GM12892 (cell line): ENCODE data around the gene WNK3. TPM values are rescaled to one million over a fixed set of nuclear protein-coding genes. Genes with fewer than 3 reads are reported as not detected.
"Not testable (repeated sequence)": the region's sequence is repeated elsewhere in the genome, so short reads cannot be mapped to it uniquely, and the experiment has no call there.

Source experiments
- DNase-seq: peaks from one replicate; pipeline ENCODE4 v3.0.0; 2011; ENCODE audit not compliant: insufficient read length
- FAIRE-seq: peaks from 2 replicates; lab custom pipeline; 2011; peaks lifted over from hg19 to GRCh38; lab: Jason Lieb, UNC
- POLR2A ChIP-seq: IDR thresholded peaks from 2 replicates; pipeline ENCODE4 v1.6.1; 2011; ENCODE audit warnings: low read depth, low read length, control low read depth
- POLR2AphosphoS5 ChIP-seq: IDR thresholded peaks from 2 replicates; pipeline ENCODE4 v1.6.1; 2011; ENCODE audit warnings: low read depth, low read length, control low read depth
- TAF1 ChIP-seq: IDR thresholded peaks from 2 replicates; pipeline ENCODE4 v1.6.1; 2011; ENCODE audit warnings: low read depth, mild to moderate bottlenecking, control low read depth, low read length, borderline replicate concordance
- polyA plus RNA-seq: library from polyadenylated mRNA; unstranded; fragments of >200 nt; gene quantifications from one replicate; pipeline ENCODE4 v1.2.1, GENCODE V29; 2012; ENCODE audit warnings: missing spikeins, inconsistent platforms; ENCODE audit not compliant: missing spikeins

WNK3 gene
- polyA plus RNA-seq = 0.11 TPM

- TF ChIP-seq TAF1 (no peak), POLR2A (no peak), POLR2AphosphoS5 (no peak)
- FAIRE-seq (no peak), DNase-seq (peak; percentile 21)
Observed at GRCh38 chrX:54357414-54358377, at the start of gene WNK3. Gene WNK3 (minus strand): TSS chrX:54358046.

GRCh38 chrX:54407266-54407665 is 49.4 kb upstream of the WNK3 start:
- TF ChIP-seq POLR2A (no peak), POLR2AphosphoS5 (no peak), TAF1 (no peak)
- FAIRE-seq (no peak), DNase-seq (no peak)

- TF ChIP-seq POLR2AphosphoS5 = no peak
- no peak for TF ChIP-seq TAF1
- no peak for TF ChIP-seq POLR2A
- FAIRE-seq (no peak), DNase-seq (no peak)
Observed at GRCh38 chrX:54397113-54397512, 39.3 kb upstream of the WNK3 start.

GRCh38 chrX:54386314-54386713 is 28.5 kb upstream of the WNK3 start:
- no peak for DNase-seq
- FAIRE-seq = no peak

GRCh38 chrX:54384661-54385060 is 26.8 kb upstream of the WNK3 start:
- not testable (repeated sequence) for DNase-seq, FAIRE-seq

More at GRCh38 chrX:54386314-54386713, 28.5 kb upstream of the WNK3 start:
- no peak for TF ChIP-seq POLR2AphosphoS5
- TF ChIP-seq POLR2A = no peak
- no peak for TF ChIP-seq TAF1

GRCh38 chrX:54359408-54359807 is 1.6 kb upstream of the WNK3 start:
- no peak for DNase-seq
- TF ChIP-seq POLR2AphosphoS5 = no peak
- no peak for TF ChIP-seq TAF1
- TF ChIP-seq POLR2A = no peak
- FAIRE-seq = no peak

- no peak for FAIRE-seq
- TF ChIP-seq POLR2A (no peak), POLR2AphosphoS5 (no peak), TAF1 (no peak)
- DNase-seq = peak; percentile 16
Observed at GRCh38 chrX:54358424-54359211, 772 bp upstream of the WNK3 start.

- no peak for FAIRE-seq
- DNase-seq = no peak
- no peak for TF ChIP-seq POLR2AphosphoS5
- TF ChIP-seq POLR2A = no peak
- no peak for TF ChIP-seq TAF1
Observed at GRCh38 chrX:54352677-54353076, 5.2 kb downstream of the WNK3 start.

- not testable (repeated sequence) for FAIRE-seq, DNase-seq
Observed at GRCh38 chrX:54337383-54337782, 20.5 kb downstream of the WNK3 start.

- DNase-seq (no peak), FAIRE-seq (no peak)
- no peak for TF ChIP-seq POLR2AphosphoS5
- TF ChIP-seq POLR2A = no peak
- TF ChIP-seq TAF1 = no peak
Observed at GRCh38 chrX:54325077-54325476, 32.8 kb downstream of the WNK3 start.

GRCh38 chrX:54320067-54320466 is 37.8 kb downstream of the WNK3 start:
- no peak for FAIRE-seq
- no peak for DNase-seq
- TF ChIP-seq POLR2A = no peak
- TF ChIP-seq POLR2AphosphoS5 = no peak
- no peak for TF ChIP-seq TAF1

GRCh38 chrX:54306379-54306778 is 51.5 kb downstream of the WNK3 start:
- TF ChIP-seq POLR2AphosphoS5 (no peak), TAF1 (no peak), POLR2A (no peak)
- DNase-seq = no peak
- no peak for FAIRE-seq
